D721Med (cell line): ENCODE data around the gene NRG2.

Source experiments
- DNase-seq: peaks from one replicate; pipeline ENCODE4 v3.0.0; 2011; ENCODE audit warnings: low spot score; ENCODE audit not compliant: insufficient read length
- FAIRE-seq: peaks from 2 replicates; lab custom pipeline; 2011; peaks lifted over from hg19 to GRCh38; lab: Jason Lieb, UNC
- CTCF ChIP-seq: IDR thresholded peaks from 2 replicates; pipeline ENCODE4 v1.5.1; 2012; ENCODE audit warnings: mild to moderate bottlenecking, control low read depth; ENCODE audit not compliant: insufficient read depth; ENCODE audit errors: missing control alignments

Gene NRG2

GRCh38 chr5:139947727-139948126 lies 95.4 kb downstream of the NRG2 start:
- TF ChIP-seq CTCF: no peak
- no peak for FAIRE-seq
- no peak for DNase-seq

DNA sequence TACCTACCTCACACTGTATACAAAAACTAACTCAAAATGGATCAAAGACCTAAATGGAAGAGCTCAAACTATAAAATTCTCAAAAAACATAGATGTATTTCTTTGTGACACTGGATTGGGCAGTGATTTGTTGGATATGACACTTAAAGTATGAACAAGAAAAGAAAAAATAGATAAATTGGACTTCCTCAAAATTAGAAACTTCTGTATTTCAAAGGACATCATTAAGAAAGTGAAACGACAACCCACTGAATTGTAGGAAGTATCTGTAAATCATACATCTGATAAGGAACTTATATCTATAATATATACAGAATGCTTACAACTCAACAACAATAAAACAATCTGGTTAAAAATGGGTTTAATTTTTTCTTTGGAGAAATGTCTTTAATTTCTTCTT lies 96.7 kb downstream of the NRG2 start:
- DNase-seq: no peak
- TF ChIP-seq CTCF: no peak
- no peak for FAIRE-seq

DNA sequence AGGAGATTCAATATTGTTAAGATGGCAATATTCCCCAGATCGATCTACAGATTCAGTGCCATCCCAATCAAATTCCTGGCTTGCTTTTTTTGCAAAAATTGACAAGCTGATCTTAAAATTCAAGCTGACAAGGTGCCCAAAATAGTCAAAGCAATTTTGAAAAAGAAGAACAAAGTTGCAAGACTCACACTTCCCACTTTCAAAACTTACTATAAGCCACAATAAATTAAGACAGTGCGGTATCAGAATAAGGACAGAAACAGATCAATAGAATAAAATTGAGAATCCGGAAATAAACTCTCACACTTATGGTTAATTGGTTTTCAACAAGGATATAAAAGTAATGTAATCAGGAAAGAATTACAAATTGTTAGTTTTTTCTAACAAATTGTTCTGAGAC lies 97.1 kb downstream of the NRG2 start:
- no peak for TF ChIP-seq CTCF
- FAIRE-seq (no peak), DNase-seq (no peak)

DNA sequence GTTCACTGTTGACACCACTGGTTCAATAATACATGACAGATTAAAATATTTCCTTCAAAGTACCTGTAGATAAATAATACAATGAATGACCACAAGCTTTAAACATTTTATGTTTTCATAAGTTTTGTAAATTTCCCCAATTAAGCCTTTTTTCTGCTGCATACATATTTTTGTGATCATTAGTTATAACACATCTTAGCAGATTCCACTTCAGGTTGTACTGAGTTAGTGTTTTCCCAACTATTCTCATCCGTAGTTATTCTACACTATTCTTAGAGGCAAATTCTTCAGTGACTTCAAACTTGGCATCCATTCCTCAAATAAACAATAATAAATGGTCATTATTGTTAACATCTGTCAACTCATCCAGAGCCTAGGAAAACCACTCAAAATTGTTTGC lies 100.9 kb downstream of the NRG2 start:
- TF ChIP-seq CTCF: no peak
- DNase-seq (no peak), FAIRE-seq (no peak)

- FAIRE-seq (no peak), DNase-seq (no peak)
- no peak for TF ChIP-seq CTCF
Measured at GRCh38 chr5:139930406-139930805, 112.7 kb downstream of the NRG2 start.

DNA sequence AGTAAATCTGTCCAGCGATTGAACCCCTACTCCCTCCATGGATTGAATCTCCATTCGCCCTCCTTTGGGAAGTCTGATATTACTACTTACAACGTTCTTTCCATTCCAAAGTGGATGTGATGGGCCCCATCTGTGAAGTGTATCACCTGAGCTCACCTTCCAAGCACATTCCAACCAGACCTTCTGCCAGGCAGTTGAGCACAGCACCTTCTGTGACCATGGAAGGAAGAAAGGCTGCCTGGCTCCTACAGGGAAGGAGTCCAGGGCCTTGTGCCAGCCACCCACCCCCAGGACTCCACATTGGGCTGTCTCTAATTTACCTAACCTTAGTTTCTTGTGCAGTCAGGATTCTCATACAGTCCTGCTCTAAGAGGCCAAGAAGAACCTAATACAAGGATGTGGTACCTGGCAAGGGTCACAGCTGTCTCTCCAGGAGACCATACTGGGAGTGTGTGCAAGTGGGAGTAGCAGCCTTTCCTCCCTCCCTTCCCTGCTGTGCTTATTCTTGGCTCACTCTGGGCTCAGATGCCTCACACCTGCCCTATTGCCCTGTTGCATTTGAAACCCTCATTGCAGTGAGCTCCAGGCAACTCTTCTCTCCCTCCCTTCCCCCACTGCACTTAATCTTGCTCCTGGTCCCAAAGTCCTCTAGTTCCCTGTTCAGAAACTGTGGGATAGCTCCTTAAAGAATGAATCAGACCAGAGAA lies 116.1 kb downstream of the NRG2 start:
- no peak for DNase-seq
- no peak for FAIRE-seq

More for the DNA sequence above, 116.1 kb downstream of the NRG2 start:
- TF ChIP-seq CTCF: no peak
